IMR-90 (cell line): ENCODE data around the gene SLAMF1. TPM values are rescaled to one million over a fixed set of nuclear protein-coding genes. Genes with fewer than 3 reads are reported as not detected.

ENCODE experiments used
- ATAC-seq: fragments of 200-7000 bp; cut with Tn5 transposase; 2 replicates; pipeline ENCODE4 v1.9.1; 2020; ENCODE audit warnings: low read depth, mild to moderate bottlenecking, moderate library complexity
- BruUV-seq: library from RNA; stranded (reverse); fragments of 400-500 nt; replicated peaks from 2 replicates; lab custom pipeline; 2021; lab: Mats Ljungman, UMichigan
- CTCF ChIA-PET: fragments of 300-600 bp; formaldehyde crosslinking; extraction: SDS; loops from one replicate; lab custom pipeline; 2021; ENCODE audit warnings: antibody characterized with exemption; lab: Yijun Ruan, JAX
- POLR2A ChIA-PET: fragments of 300-600 bp; sonication (Branson Sonifier 250); formaldehyde crosslinking; loops from one replicate; lab custom pipeline; 2022; ENCODE audit warnings: antibody characterized with exemption; ENCODE audit not compliant: unreplicated experiment; lab: Charles Lee
- DNase-seq: peaks from one replicate; pipeline ENCODE4 v3.0.0; 2013
- H2AFZ ChIP-seq: replicated peaks from 2 replicates; pipeline ENCODE3; 2013; ENCODE audit warnings: low read length, mild to moderate bottlenecking; ENCODE audit not compliant: poor library complexity
- H2AK5ac ChIP-seq: 2 replicates; pipeline ENCODE4 v1.6.1; 2013; ENCODE audit warnings: low read depth, low read length, inconsistent platforms
- H2AK9ac ChIP-seq: replicated peaks from 2 replicates; pipeline ENCODE3; 2013; ENCODE audit warnings: mild to moderate bottlenecking, low read depth, low read length, moderate library complexity; ENCODE audit not compliant: poor library complexity
- H2BK120ac ChIP-seq: 2 replicates; pipeline ENCODE4 v1.6.1; 2013; ENCODE audit warnings: low read depth, low read length, inconsistent platforms
- H2BK15ac ChIP-seq: 3 replicates; pipeline ENCODE4 v1.6.1; 2013; ENCODE audit warnings: low read depth, low read length, inconsistent platforms
- H2BK20ac ChIP-seq: 2 replicates; pipeline ENCODE4 v1.6.1; 2013; ENCODE audit warnings: low read depth, mild to moderate bottlenecking, inconsistent platforms, low read length, moderate library complexity
- H2BK5ac ChIP-seq: 2 replicates; pipeline ENCODE4 v1.6.1; 2013; ENCODE audit warnings: mild to moderate bottlenecking, low read depth, low read length, inconsistent platforms; ENCODE audit not compliant: poor library complexity, severe bottlenecking
- H3K14ac ChIP-seq: replicated peaks from 2 replicates; pipeline ENCODE4 v1.6.1; 2013; ENCODE audit warnings: low read depth, low read length, inconsistent platforms
- H3K18ac ChIP-seq: 2 replicates; pipeline ENCODE4 v1.6.1; 2013; ENCODE audit warnings: low read depth, low read length, control low read depth
- H3K23ac ChIP-seq: 2 replicates; pipeline ENCODE4 v1.6.1; 2013; ENCODE audit warnings: low read depth, low read length, inconsistent platforms
- H3K27ac ChIP-seq: 2 replicates; pipeline ENCODE4 v1.5.1; 2013; ENCODE audit warnings: mild to moderate bottlenecking, control low read depth, low read length; ENCODE audit not compliant: insufficient read depth
- H3K27me3 ChIP-seq: 2 replicates; pipeline ENCODE4 v1.6.1; 2013; ENCODE audit warnings: low read length; ENCODE audit not compliant: control insufficient read depth, insufficient read depth
- H3K36me3 ChIP-seq: 2 replicates; pipeline ENCODE4 v1.6.1; 2013; ENCODE audit warnings: low read length, mixed read lengths; ENCODE audit not compliant: control insufficient read depth, insufficient read depth
- H3K4ac ChIP-seq: 2 replicates; pipeline ENCODE4 v1.6.1; 2013; ENCODE audit warnings: low read depth, low read length, inconsistent platforms
- H3K4me1 ChIP-seq: 2 replicates; pipeline ENCODE4 v1.6.1; 2013; ENCODE audit warnings: low read length, mixed read lengths; ENCODE audit not compliant: control insufficient read depth, insufficient read depth
- H3K4me2 ChIP-seq: 2 replicates; pipeline ENCODE4 v1.6.1; 2013; ENCODE audit warnings: low read depth, mild to moderate bottlenecking, control low read depth, low read length, moderate library complexity
- H3K4me3 ChIP-seq: 2 replicates; pipeline ENCODE4 v1.5.1; 2013; ENCODE audit warnings: low read depth, mild to moderate bottlenecking, control low read depth, low read length, moderate library complexity; ENCODE audit not compliant: insufficient read depth
- H3K56ac ChIP-seq: 2 replicates; pipeline ENCODE4 v1.6.1; 2013; ENCODE audit warnings: low read length, inconsistent platforms; ENCODE audit not compliant: insufficient read depth; ENCODE audit errors: extremely low read depth
- H3K79me1 ChIP-seq, 2 experiments: 2 replicates each; pipeline ENCODE4 v1.6.1; 2013; ENCODE audit warnings: low read length in 2 of 2, inconsistent platforms in 1 of 2, low read depth in 1 of 2
- H3K9ac ChIP-seq: 2 replicates; pipeline ENCODE4 v1.6.1; 2013; ENCODE audit warnings: low read depth, low read length, control low read depth
- H3K9me1 ChIP-seq: 2 replicates; pipeline ENCODE4 v1.6.1; 2013; ENCODE audit warnings: low read length, inconsistent platforms; ENCODE audit not compliant: insufficient read depth
- H3K9me3 ChIP-seq: 2 replicates; pipeline ENCODE4 v1.6.1; 2013; ENCODE audit warnings: low read length; ENCODE audit not compliant: control insufficient read depth, insufficient read depth
- H4K20me1 ChIP-seq: 2 replicates; pipeline ENCODE4 v1.6.1; 2013; ENCODE audit warnings: low read length, inconsistent platforms; ENCODE audit not compliant: insufficient read depth
- H4K5ac ChIP-seq: 2 replicates; pipeline ENCODE4 v1.6.1; 2013; ENCODE audit warnings: mild to moderate bottlenecking, low read depth, low read length, control low read depth
- H4K8ac ChIP-seq, 2 experiments: 2 replicates each; pipeline ENCODE4 v1.6.1; 2013; ENCODE audit warnings: low read depth in 2 of 2, low read length in 2 of 2, control low read depth in 1 of 2, inconsistent platforms in 1 of 2
- H4K91ac ChIP-seq: 2 replicates; pipeline ENCODE4 v1.6.1; 2013; ENCODE audit warnings: low read depth, low read length, inconsistent platforms; ENCODE audit not compliant: insufficient read depth
- BHLHE40 ChIP-seq: fragments of 150-350 bp; IDR thresholded peaks from 2 replicates; pipeline ENCODE4 v1.6.1; 2016; ENCODE audit warnings: mild to moderate bottlenecking, low read depth, low read length
- WGBS, 2 experiments: methylation state at CpG; one replicate each; pipeline versions ENCODE4 v1.1.5 to v1.1.7; 2013; ENCODE audit warnings: missing lambda C conversion rate in 2 of 2; ENCODE audit not compliant: insufficient read length in 1 of 2; ENCODE audit errors: extremely low coverage in 2 of 2; 5-methylcytosine and 5-hydroxymethylcytosine counted together
- dilution Hi-C: fragments of 300-500 bp; cut with HindIII; formaldehyde crosslinking; loops from one replicate; pipeline ENCODE4 v1.14.3; 2018; ENCODE audit warnings: low sequenced_read_pairs; ENCODE audit not compliant: unreplicated experiment
- in situ Hi-C: fragments of 300-500 bp; cut with MboI; formaldehyde crosslinking; loops from 3 replicates; pipeline ENCODE4 v1.14.3; 2019; ENCODE audit warnings: low sequenced_read_pairs, inconsistent platforms, mixed read lengths
- intact Hi-C: fragments of 100-400 bp; cut with micrococcal nuclease; formaldehyde crosslinking; loops from 2 replicates; pipeline ENCODE4 v1.10.0; 2022
- polyA plus RNA-seq, 3 experiments: library from polyadenylated mRNA; depleted of rRNA; stranded (reverse); fragments of >200 nt; gene quantifications; 2 replicates each; pipeline ENCODE4 v1.2.3, GENCODE V29; 2012; ENCODE audit warnings: low replicate concordance in 1 of 3
- total RNA-seq: library from RNA; depleted of rRNA; stranded (reverse); fragments of >200 nt; gene quantifications from 2 replicates; pipeline ENCODE4 v1.2.3, GENCODE V29; 2012

Gene SLAMF1
- total and polyA plus RNA-seq, 2 of the 4 experiments (the other 2 are of a cell fraction), result not detected

DNA sequence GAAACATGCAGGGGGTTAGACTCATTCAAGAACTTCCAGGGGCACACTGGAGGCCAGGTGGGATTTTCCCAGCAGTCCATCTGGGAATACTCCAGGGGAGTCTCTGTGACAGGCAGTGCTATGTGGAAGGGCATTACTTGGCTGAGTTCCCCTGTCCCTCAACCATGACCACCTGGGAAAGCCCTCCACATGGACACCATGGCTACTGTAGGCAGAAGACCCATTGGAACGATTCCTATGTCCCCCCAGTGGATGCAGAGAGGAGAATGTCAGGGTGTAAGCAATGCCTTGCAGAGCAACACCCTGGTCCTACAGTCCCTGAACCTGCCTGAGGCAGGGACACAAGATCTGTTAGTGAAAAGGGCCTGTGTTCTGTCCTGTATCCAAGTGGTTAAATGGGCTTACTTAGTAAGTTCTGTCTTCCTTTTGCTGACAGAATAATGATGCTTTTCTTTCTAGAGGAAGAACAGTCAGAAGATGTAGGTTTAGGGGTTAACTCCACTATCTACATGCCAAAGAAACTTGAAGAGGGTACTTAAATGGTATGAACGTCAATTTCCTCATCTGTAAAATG, 13.4 kb downstream of the SLAMF1 start:
- H3K4me1 ChIP-seq, result no peaks in the 10 kb centered on the region
- CTCF ChIA-PET, result no interaction called here
- no peaks in the 10 kb centered on the region for H3K36me3 ChIP-seq
- H3K18ac ChIP-seq, result no peak overlapping the region
- ATAC-seq (no peak), DNase-seq (no peak)
- no peak for TF ChIP-seq BHLHE40
- no peak overlapping the region for H3K23ac ChIP-seq
- H2AK9ac ChIP-seq, result no peak overlapping the region
- H3K27ac ChIP-seq, result no peak overlapping the region
- H3K4me2 ChIP-seq, result no peak overlapping the region
- no peak overlapping the region for H2AFZ ChIP-seq
- H3K9me1 ChIP-seq, result no peaks in the 10 kb centered on the region
- no peak overlapping the region for H4K5ac ChIP-seq
- intact Hi-C loops, result no loop called here
- no peaks in the 10 kb centered on the region for H4K20me1 ChIP-seq
- H3K4me3 ChIP-seq, result no peak overlapping the region
- WGBS, 2 experiments, result no CpG with 5 or more reads among the region's 2 CpGs
- BruUV-seq, result no TSS peak
- dilution Hi-C loops, result no loop called here
- H2AK5ac ChIP-seq, result no peak overlapping the region
- H4K8ac ChIP-seq, result no peak overlapping the region
- H3K79me1 ChIP-seq, result no peaks in the 10 kb centered on the region
- H2BK120ac ChIP-seq, result no peak overlapping the region
- H2BK15ac ChIP-seq, result no peak overlapping the region
- H3K4ac ChIP-seq, result no peak overlapping the region
- POLR2A ChIA-PET, result no interaction called here
- no peak overlapping the region for H4K91ac ChIP-seq
- H3K14ac ChIP-seq, result no peak overlapping the region
- H3K27me3 ChIP-seq, result no peaks in the 10 kb centered on the region
- no peak overlapping the region for H2BK20ac ChIP-seq
- no peak overlapping the region for H3K9ac ChIP-seq
- H2BK5ac ChIP-seq, result no peak overlapping the region
- no peak overlapping the region for H3K56ac ChIP-seq
- in situ Hi-C loops, result no loop called here
- H3K9me3 ChIP-seq, result no peaks in the 10 kb centered on the region
